ENCODE results near the gene ANKFN1. TPM values are rescaled to one million over a fixed set of nuclear protein-coding genes. Genes with fewer than 3 reads are reported as not detected.

ANKFN1 gene
- total RNA-seq, 1 donor from 2014 or later: not detected

DNA sequence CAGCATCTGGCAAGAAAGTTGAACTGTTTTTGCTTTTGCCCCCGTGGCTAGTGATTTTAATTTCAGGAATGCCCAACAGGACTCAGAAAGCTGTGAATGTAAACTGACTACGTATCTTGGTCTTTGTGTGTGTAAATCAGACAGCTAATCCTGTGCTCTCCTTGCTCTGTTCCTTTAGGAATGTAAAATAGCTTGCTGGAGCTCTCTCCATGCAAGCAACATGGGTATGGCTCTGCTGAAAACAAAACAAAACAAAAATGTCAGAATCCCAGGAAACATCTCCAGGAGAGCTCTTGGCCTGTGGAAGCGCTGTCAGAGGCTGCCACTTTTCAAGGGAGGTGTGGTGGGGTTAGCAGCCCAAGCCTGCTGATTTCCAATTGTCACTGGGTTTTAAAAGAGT lies 278.5 kb downstream of the ANKFN1 start:
- H3K4me1 ChIP-seq: peaks cover 11% of the 10 kb centered on the region
- H3K79me2 ChIP-seq (ENCODE audit: low read depth): no peaks in the 10 kb centered on the region
- Mint-ChIP-seq H3K36me3 (no peaks in the 10 kb centered on the region), H3K27ac (peak overlapping the region; percentile 64), H3K4me3 (no peak overlapping the region), H3K27me3 (ENCODE audit: insufficient read depth, low read depth) (no peaks in the 10 kb centered on the region), H3K9me3 (no peaks in the 10 kb centered on the region), H3K4me1 (peaks cover 9% of the 10 kb centered on the region)
- no peak overlapping the region for H3K4me3 ChIP-seq
- H3K9ac ChIP-seq: no peak overlapping the region
- TF ChIP-seq, protein P1, sequence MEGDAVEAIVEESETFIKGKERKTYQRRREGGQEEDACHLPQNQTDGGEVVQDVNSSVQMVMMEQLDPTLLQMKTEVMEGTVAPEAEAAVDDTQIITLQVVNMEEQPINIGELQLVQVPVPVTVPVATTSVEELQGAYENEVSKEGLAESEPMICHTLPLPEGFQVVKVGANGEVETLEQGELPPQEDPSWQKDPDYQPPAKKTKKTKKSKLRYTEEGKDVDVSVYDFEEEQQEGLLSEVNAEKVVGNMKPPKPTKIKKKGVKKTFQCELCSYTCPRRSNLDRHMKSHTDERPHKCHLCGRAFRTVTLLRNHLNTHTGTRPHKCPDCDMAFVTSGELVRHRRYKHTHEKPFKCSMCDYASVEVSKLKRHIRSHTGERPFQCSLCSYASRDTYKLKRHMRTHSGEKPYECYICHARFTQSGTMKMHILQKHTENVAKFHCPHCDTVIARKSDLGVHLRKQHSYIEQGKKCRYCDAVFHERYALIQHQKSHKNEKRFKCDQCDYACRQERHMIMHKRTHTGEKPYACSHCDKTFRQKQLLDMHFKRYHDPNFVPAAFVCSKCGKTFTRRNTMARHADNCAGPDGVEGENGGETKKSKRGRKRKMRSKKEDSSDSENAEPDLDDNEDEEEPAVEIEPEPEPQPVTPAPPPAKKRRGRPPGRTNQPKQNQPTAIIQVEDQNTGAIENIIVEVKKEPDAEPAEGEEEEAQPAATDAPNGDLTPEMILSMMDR (IDR thresholded peaks at IDR 0.05): no peak
- TF ChIP-seq EZH2 (IDR thresholded peaks at IDR 0.05): no peak
- no peak for TF ChIP-seq EZH2phosphoT487 (IDR thresholded peaks at IDR 0.05)
- no peaks in the 10 kb centered on the region for H3K36me3 ChIP-seq
- peaks cover 5% of the 10 kb centered on the region for H3F3A ChIP-seq (ENCODE audit: low read depth)
- no peaks in the 10 kb centered on the region for H3K27me3 ChIP-seq
- H3K27ac ChIP-seq: no peak overlapping the region
- H3K4me2 ChIP-seq: peak overlapping the region; percentile 35
- peak; percentile 28 for DNase-seq (ENCODE audit: low spot score)
- H4K20me1 ChIP-seq (ENCODE audit: low read depth): no peaks in the 10 kb centered on the region
- H2AFZ ChIP-seq (replicated peaks): peak overlapping the region; percentile 79
- no peaks in the 10 kb centered on the region for H3K9me3 ChIP-seq (ENCODE audit: low read depth)

DNA sequence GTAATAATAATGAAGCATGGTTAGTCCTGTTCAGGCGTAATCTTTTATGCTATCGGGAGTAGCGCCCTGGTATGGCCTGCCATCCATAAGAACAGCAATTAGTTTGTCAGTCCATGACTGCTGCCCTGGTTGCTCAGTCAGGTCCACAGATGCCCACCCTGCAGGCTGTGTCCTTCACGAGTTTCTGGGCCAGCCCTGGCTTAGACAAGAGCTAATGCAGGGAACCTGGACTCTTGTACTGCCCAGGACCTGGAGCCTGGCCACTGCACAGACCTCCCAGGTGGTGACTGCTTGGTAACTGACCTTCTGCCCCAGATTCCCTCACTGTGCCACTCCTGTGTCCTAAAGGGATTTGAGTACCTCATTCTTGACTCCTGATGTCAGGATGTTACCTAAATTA lies 279.2 kb downstream of the ANKFN1 start:
- Histone ChIP-seq H3F3A (ENCODE audit: low read depth) (peaks cover 5% of the 10 kb centered on the region), H3K27me3 (no peaks in the 10 kb centered on the region), H3K27ac (no peak overlapping the region), H3K4me3 (no peak overlapping the region), H3K4me1 (peaks cover 11% of the 10 kb centered on the region), H3K79me2 (ENCODE audit: low read depth) (no peaks in the 10 kb centered on the region), H3K9me3 (ENCODE audit: low read depth) (no peaks in the 10 kb centered on the region), H3K36me3 (no peaks in the 10 kb centered on the region), H2AFZ (replicated peaks) (peak overlapping the region; percentile 20), H4K20me1 (ENCODE audit: low read depth) (no peaks in the 10 kb centered on the region), H3K4me2 (no peak overlapping the region), H3K9ac (no peak overlapping the region)
- DNase-seq (ENCODE audit: low spot score): no peak
- Mint-ChIP-seq H3K27me3 (ENCODE audit: insufficient read depth, low read depth) (no peaks in the 10 kb centered on the region), H3K36me3 (no peaks in the 10 kb centered on the region), H3K27ac (no peak overlapping the region), H3K4me1 (peaks cover 9% of the 10 kb centered on the region), H3K9me3 (no peaks in the 10 kb centered on the region), H3K4me3 (no peak overlapping the region)
- TF ChIP-seq EZH2phosphoT487 (IDR thresholded peaks at IDR 0.05) (no peak), EZH2 (IDR thresholded peaks at IDR 0.05) (no peak)
- TF ChIP-seq, protein P1 (IDR thresholded peaks at IDR 0.05): no peak

DNA sequence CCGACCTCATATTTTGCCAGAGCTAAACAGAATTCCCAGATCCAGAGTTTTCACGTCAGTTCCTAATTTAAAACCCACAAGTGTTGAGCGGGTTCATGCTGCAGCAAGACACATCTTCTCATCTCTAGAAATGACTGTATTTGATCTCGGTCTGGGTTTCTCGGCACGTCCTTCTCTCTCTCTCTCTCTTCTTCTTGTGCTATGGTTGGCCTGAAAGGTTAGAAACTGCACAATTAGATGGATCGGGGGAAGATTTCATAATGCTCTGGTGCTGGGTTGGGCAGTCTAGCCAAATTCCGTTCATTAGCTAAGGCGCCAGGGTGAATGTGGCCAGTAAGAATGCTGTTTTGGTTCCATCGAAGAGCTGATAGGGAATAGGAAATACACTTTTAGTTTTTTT lies 281.3 kb downstream of the ANKFN1 start:
- no peaks in the 10 kb centered on the region for H3K79me2 ChIP-seq (ENCODE audit: low read depth)
- H3K27me3 ChIP-seq: no peaks in the 10 kb centered on the region
- no peak overlapping the region for H3K4me3 Mint-ChIP-seq
- no peaks in the 10 kb centered on the region for H3K36me3 Mint-ChIP-seq
- TF ChIP-seq EZH2phosphoT487 (IDR thresholded peaks at IDR 0.05): no peak
- TF ChIP-seq, protein P1 (IDR thresholded peaks at IDR 0.05): no peak
- H3K4me1 ChIP-seq: peaks cover 11% of the 10 kb centered on the region
- no peak overlapping the region for H3K27ac ChIP-seq
- no peaks in the 10 kb centered on the region for H3K36me3 ChIP-seq
- no peaks in the 10 kb centered on the region for H3K9me3 Mint-ChIP-seq
- no peak overlapping the region for H3K4me3 ChIP-seq
- H3K9ac ChIP-seq: no peak overlapping the region
- peak overlapping the region; percentile 2 for H2AFZ ChIP-seq (replicated peaks)
- DNase-seq (ENCODE audit: low spot score): no peak
- H3K4me1 Mint-ChIP-seq: peaks cover 9% of the 10 kb centered on the region
- H3K27me3 Mint-ChIP-seq (ENCODE audit: insufficient read depth, low read depth): no peaks in the 10 kb centered on the region
- H4K20me1 ChIP-seq (ENCODE audit: low read depth): no peaks in the 10 kb centered on the region
- no peak overlapping the region for H3K27ac Mint-ChIP-seq
- H3K4me2 ChIP-seq: no peak overlapping the region
- no peaks in the 10 kb centered on the region for H3K9me3 ChIP-seq (ENCODE audit: low read depth)
- H3F3A ChIP-seq (ENCODE audit: low read depth): peaks cover 5% of the 10 kb centered on the region
